GM23338 (cell line): ENCODE results near the gene NPHS1. TPM values are rescaled to one million over a fixed set of nuclear protein-coding genes. Genes with fewer than 3 reads are reported as not detected.

Experiments used
- ATAC-seq: fragments of 200-7000 bp; cut with Tn5 transposase; 3 replicates; pipeline ENCODE4 v1.9.1; 2020
- DNase-seq: peaks from one replicate; pipeline ENCODE4 v3.0.0-alpha.2; 2015; ENCODE audit warnings: low spot score
- H2AFZ ChIP-seq: fragments of 200-600 bp; sonication (generic); 2 replicates; pipeline ENCODE4 v1.8.0; 2016; ENCODE audit warnings: antibody characterized with exemption, mild to moderate bottlenecking, moderate library complexity
- H3F3A ChIP-seq: fragments of 200-600 bp; sonication (generic); replicated peaks from 2 replicates; pipeline ENCODE4 v1.8.0; 2017; ENCODE audit warnings: antibody characterized with exemption, mixed run types, low read depth
- H3K27ac ChIP-seq: fragments of 200-600 bp; sonication (generic); 2 replicates; pipeline ENCODE4 v1.6.1; 2016; ENCODE audit warnings: low read depth
- H3K27me3 ChIP-seq: fragments of 200-600 bp; sonication (generic); 2 replicates; pipeline ENCODE4 v1.8.0; 2016; ENCODE audit warnings: mild to moderate bottlenecking, mixed run types, moderate library complexity; ENCODE audit not compliant: insufficient read depth
- H3K36me3 ChIP-seq: fragments of 200-600 bp; sonication (generic); 2 replicates; pipeline ENCODE4 v1.8.0; 2016; ENCODE audit warnings: mild to moderate bottlenecking; ENCODE audit not compliant: insufficient read depth
- H3K4me1 ChIP-seq: fragments of 200-600 bp; sonication (generic); 2 replicates; pipeline ENCODE4 v1.8.0; 2016; ENCODE audit warnings: mild to moderate bottlenecking, moderate library complexity; ENCODE audit not compliant: insufficient read depth
- H3K4me2 ChIP-seq: fragments of 200-600 bp; sonication (generic); 2 replicates; pipeline ENCODE4 v1.7.1; 2017; ENCODE audit warnings: mixed run types
- H3K4me3 ChIP-seq: fragments of 200-600 bp; sonication (generic); 2 replicates; pipeline ENCODE4 v1.6.1; 2016; ENCODE audit warnings: mixed run types
- H3K79me2 ChIP-seq: fragments of 200-600 bp; sonication (generic); replicated peaks from 2 replicates; pipeline ENCODE4 v1.8.0; 2017; ENCODE audit warnings: mild to moderate bottlenecking; ENCODE audit not compliant: insufficient read depth
- H3K9me2 ChIP-seq: fragments of 200-600 bp; sonication (generic); 2 replicates; pipeline ENCODE4 v1.8.0; 2017; ENCODE audit not compliant: insufficient read depth
- H4K20me1 ChIP-seq: fragments of 200-600 bp; sonication (generic); replicated peaks from 2 replicates; pipeline ENCODE4 v1.8.0; 2017; ENCODE audit warnings: mild to moderate bottlenecking; ENCODE audit not compliant: insufficient read depth
- H3K27ac Mint-ChIP-seq: 2 replicates; pipeline ENCODE4 v1.8.0; 2020; ENCODE audit warnings: inconsistent platforms, mild to moderate bottlenecking, moderate library complexity, mixed read lengths
- H3K27me3 Mint-ChIP-seq: 3 replicates; pipeline ENCODE4 v1.8.0; 2022; ENCODE audit warnings: low read depth, mild to moderate bottlenecking, moderate library complexity, mixed read lengths, inconsistent platforms; ENCODE audit not compliant: insufficient read depth, poor library complexity
- H3K36me3 Mint-ChIP-seq: 3 replicates; pipeline ENCODE4 v1.8.0; 2021; ENCODE audit warnings: low read depth, mild to moderate bottlenecking, inconsistent platforms, moderate library complexity, mixed read lengths
- H3K4me1 Mint-ChIP-seq: 3 replicates; pipeline ENCODE4 v1.8.0; 2020; ENCODE audit warnings: mild to moderate bottlenecking, inconsistent platforms, mixed read lengths
- H3K4me3 Mint-ChIP-seq: 3 replicates; pipeline ENCODE4 v1.8.0; 2021; ENCODE audit warnings: moderate library complexity, mild to moderate bottlenecking, inconsistent platforms, mixed read lengths
- H3K9me3 Mint-ChIP-seq: 3 replicates; pipeline ENCODE4 v1.8.0; 2020; ENCODE audit warnings: moderate library complexity, mild to moderate bottlenecking, inconsistent platforms, mixed read lengths
- CREB1 ChIP-seq: fragments of 250-450 bp; sonication (Bioruptor Pico); IDR thresholded peaks from 2 replicates; pipeline ENCODE4 v1.5.0; 2020; ENCODE audit warnings: low read depth, mild to moderate bottlenecking, moderate library complexity
- CTCF ChIP-seq, 2 experiments: fragments of 200-600 bp in 1 of 2; sonication (generic) in 1 of 2; conservative IDR thresholded peaks; 2 replicates each; pipeline versions ENCODE4 v1.5.1 to v1.6.1; 2016 to 2017; ENCODE audit warnings: antibody characterized with exemption in 2 of 2, low read depth in 2 of 2, mild to moderate bottlenecking in 2 of 2, moderate library complexity in 1 of 2
- ETS1 ChIP-seq: IDR thresholded peaks from 2 replicates; pipeline ENCODE4 v1.6.1; 2016; ENCODE audit warnings: antibody characterized with exemption
- EZH2phosphoT487 ChIP-seq: fragments of 200-600 bp; sonication (generic); IDR thresholded peaks from one replicate; pipeline ENCODE4 v1.8.1; 2018; ENCODE audit warnings: antibody characterized with exemption; ENCODE audit not compliant: unreplicated experiment
- REST ChIP-seq: IDR thresholded peaks from one replicate; pipeline ENCODE4 v1.6.1; 2018; ENCODE audit warnings: antibody characterized with exemption; ENCODE audit not compliant: unreplicated experiment
- STAT1 ChIP-seq: IDR thresholded peaks from one replicate; pipeline ENCODE4 v1.6.1; 2016; ENCODE audit warnings: antibody characterized with exemption; ENCODE audit not compliant: unreplicated experiment
- ZNF114 ChIP-seq: fragments of 250-450 bp; sonication (Bioruptor Pico); IDR thresholded peaks from 2 replicates; pipeline ENCODE4 v1.5.0; 2020; ENCODE audit warnings: mild to moderate bottlenecking, moderate library complexity
- ZNF462 ChIP-seq: fragments of 250-450 bp; sonication (Bioruptor Pico); IDR thresholded peaks from 2 replicates; pipeline ENCODE4 v1.5.0; 2020; ENCODE audit warnings: mild to moderate bottlenecking, moderate library complexity
- polyA plus RNA-seq: library from polyadenylated mRNA; unstranded; fragments of >200 nt; fragmentation: Nextera tagmentation; extraction: Ambion mirVana; gene quantifications from 2 replicates; pipeline ENCODE4 v1.2.1, GENCODE V29; 2016
- total RNA-seq: library from RNA; depleted of rRNA; stranded (reverse); fragments of >200 nt; shearing (Covaris generic); gene quantifications from 2 replicates; pipeline ENCODE4 v1.2.3, GENCODE V29; 2014

NPHS1 gene
- total and polyA plus RNA-seq, 2 experiments from 2014 or later = 1.0 to 1.3 TPM

GRCh38 chr19:35848919-35849505 lies 3.3 kb downstream of the NPHS1 start:
- Mint-ChIP-seq H3K4me3 (no peak overlapping the region), H3K9me3 (peaks cover 3% of the 10 kb centered on the region; the same call in 1 of the 3 replicates), H3K27ac (no peak overlapping the region), H3K36me3 (no peaks in the 10 kb centered on the region; the same call in 2 of the 3 replicates), H3K4me1 (peaks cover 30% of the 10 kb centered on the region), H3K27me3 (peaks cover 47% of the 10 kb centered on the region)
- H3K4me3 ChIP-seq = no peak overlapping the region
- DNase-seq = no peak
- no peak overlapping the region for H3K27ac ChIP-seq
- H3K27me3 ChIP-seq = peaks cover 17% of the 10 kb centered on the region
- H4K20me1 ChIP-seq = peaks cover 2% of the 10 kb centered on the region; the same call in 1 of the 2 replicates
- H2AFZ ChIP-seq = no peak overlapping the region
- peaks cover 23% of the 10 kb centered on the region for H3K4me1 ChIP-seq
- no peak for ATAC-seq
- no peak overlapping the region for H3K4me2 ChIP-seq
- H3K9me2 ChIP-seq = no peaks in the 10 kb centered on the region
- 0 out of 2 replicates have a peak, but pooled peaks cover 3% of the 10 kb centered on the region for H3F3A ChIP-seq
- TF ChIP-seq REST (no peak), ETS1 (no peak), EZH2phosphoT487 (no peak), STAT1 (no peak)
- H3K36me3 ChIP-seq = no peaks in the 10 kb centered on the region
- H3K79me2 ChIP-seq = no peaks in the 10 kb centered on the region

- Mint-ChIP-seq H3K36me3 (no peaks in the 10 kb centered on the region; the same call in 2 of the 3 replicates), H3K27ac (no peak overlapping the region), H3K4me3 (no peak overlapping the region), H3K27me3 (peaks cover 52% of the 10 kb centered on the region), H3K4me1 (peaks cover 30% of the 10 kb centered on the region), H3K9me3 (peaks cover 3% of the 10 kb centered on the region; the same call in 1 of the 3 replicates)
- Histone ChIP-seq H2AFZ (no peak overlapping the region), H3K36me3 (no peaks in the 10 kb centered on the region), H3F3A (0 out of 2 replicates have a peak, but pooled peaks cover 3% of the 10 kb centered on the region), H3K27ac (no peak overlapping the region), H4K20me1 (peaks cover 2% of the 10 kb centered on the region; the same call in 1 of the 2 replicates), H3K9me2 (peaks cover under 1% of the 10 kb centered on the region; the same call in 1 of the 2 replicates), H3K4me2 (no peak overlapping the region), H3K27me3 (peaks cover 22% of the 10 kb centered on the region), H3K4me3 (no peak overlapping the region), H3K79me2 (no peaks in the 10 kb centered on the region), H3K4me1 (peaks cover 23% of the 10 kb centered on the region)
- no peak for ATAC-seq
- DNase-seq = no peak
- TF ChIP-seq STAT1 (no peak), ZNF114 (no peak), CTCF (conservative IDR thresholded peaks at IDR 0.05; ENCODE audit: low read depth in 2 of 2) (no peak), CREB1 (CRISPR knock-in tag) (no peak), ZNF462 (CRISPR knock-in tag) (no peak), EZH2phosphoT487 (no peak)
These were observed 3.8 kb downstream of the NPHS1 start for GRCh38 chr19:35848486-35848885.
